Kidney (tissue), 14 donors: ENCODE measurements around the gene DKKL1. TPM values are rescaled to one million over a fixed set of nuclear protein-coding genes. Genes with fewer than 3 reads are reported as not detected.

ENCODE experiments used
- DNase-seq, 5 donors: peaks; one replicate each; pipeline ENCODE4 v3.0.0-alpha.2; 2013 to 2020
- FAIRE-seq: peaks from 2 replicates; lab custom pipeline; 2012; peaks lifted over from hg19 to GRCh38; lab: Jason Lieb, UNC
- H3K27ac ChIP-seq, 2 donors: one replicate each; pipeline ENCODE4 v1.7.0; 2013; ENCODE audit warnings: low read depth in 2 of 2, low read length in 2 of 2, inconsistent platforms in 1 of 2
- H3K27me3 ChIP-seq: one replicate; pipeline ENCODE4 v1.7.1; 2013; ENCODE audit warnings: low read length, inconsistent platforms; ENCODE audit not compliant: control insufficient read depth, insufficient read depth
- H3K36me3 ChIP-seq, 3 donors: one replicate each; pipeline versions ENCODE4 v1.7.0 to v1.7.1; 2013; ENCODE audit warnings: low read length in 3 of 3, control low read depth in 1 of 3, inconsistent platforms in 1 of 3; ENCODE audit not compliant: insufficient read depth in 3 of 3, control insufficient read depth in 2 of 3
- H3K4me1 ChIP-seq, 3 donors: one replicate each; pipeline versions ENCODE4 v1.7.0 to v1.7.1; 2013; ENCODE audit warnings: low read length in 3 of 3, inconsistent platforms in 1 of 3, low read depth in 1 of 3; ENCODE audit not compliant: control insufficient read depth in 2 of 3, insufficient read depth in 2 of 3
- H3K4me3 ChIP-seq, 3 donors: one replicate each; pipeline versions ENCODE4 v1.7.0 to v1.8.1; 2013; ENCODE audit warnings: low read length in 3 of 3, control low read depth in 1 of 3, inconsistent platforms in 1 of 3
- H3K9ac ChIP-seq, 3 donors: one replicate each; pipeline versions ENCODE4 v1.7.0 to v1.7.1; 2013; ENCODE audit warnings: low read length in 3 of 3, control low read depth in 1 of 3, inconsistent platforms in 1 of 3
- H3K9me3 ChIP-seq, 3 donors: one replicate each; pipeline versions ENCODE4 v1.7.0 to v1.7.1; 2013; ENCODE audit warnings: low read length in 3 of 3, control low read depth in 1 of 3, inconsistent platforms in 1 of 3; ENCODE audit not compliant: control insufficient read depth in 2 of 3, insufficient read depth in 1 of 3
- CTCF ChIP-seq: IDR thresholded peaks from 3 replicates; pipeline ENCODE4 v1.5.1; 2012; ENCODE audit warnings: mild to moderate bottlenecking, moderate library complexity, borderline replicate concordance; ENCODE audit not compliant: insufficient read depth; ENCODE audit errors: extremely low read depth
- intact Hi-C: fragments of 100-400 bp; cut with DNase I; formaldehyde crosslinking; loops from one replicate; pipeline ENCODE4 v1.11.1; 2022
- polyA plus RNA-seq: library from polyadenylated mRNA; stranded (reverse); fragments of 350-450 nt; fragmentation: Illumina TruSeq; extraction: RNeasy Lipid Tissue Mini Kit (QIAGEN cat#74804); gene quantifications from one replicate; pipeline ENCODE4 v1.2.3, GENCODE V29; 2014; ENCODE audit warnings: low read depth, low replicate concordance; ENCODE audit not compliant: insufficient read depth
- total RNA-seq: library from RNA; stranded (reverse); fragmentation: NEBNext Ultra II Directional; extraction: Animal tissue kit (Norgen Biotek cat#: 25700); gene quantifications from one replicate; pipeline ENCODE4 v1.2.1, GENCODE V29; 2021
- donor health status: control.
- donor health status: control.
- donor health status: control.
- donor health status: control.
- donor health status: control.
- donor health status: DM: yes; HTN: yes; CAD: no.
- donor health status: Normal renal cell carcinoma (clear cell type).

DKKL1 gene
- total and polyA plus RNA-seq, 2 donors from 2014 or later = 0.57 to 0.95 TPM

- DNase-seq = peak; percentile 42 to 83 (median 48)
- H3K4me3 ChIP-seq = peak overlapping the region in 2 of 3 donors; percentile 40 to 50
- TF ChIP-seq CTCF = no peak
- no peaks in the 10 kb centered on the region for H3K9me3 ChIP-seq
- peaks cover 0 to 14% (median 0%) of the 10 kb centered on the region in 3 donors for H3K4me1 ChIP-seq
- intact Hi-C loops = no loop called here
- no peaks in the 10 kb centered on the region for H3K27me3 ChIP-seq
- H3K9ac ChIP-seq = no peak overlapping the region
- no peak overlapping the region for H3K27ac ChIP-seq
- peaks cover 0 to 6% (median 4%) of the 10 kb centered on the region in 3 donors for H3K36me3 ChIP-seq
- FAIRE-seq = no peak
These were observed 25.5 kb upstream of the DKKL1 start for GRCh38 chr19:49338023-49338677.

GRCh38 chr19:49338691-49339300 is 24.9 kb upstream of the DKKL1 start:
- DNase-seq = peak; percentile 94 to 97 (median 95)
- intact Hi-C loops = no loop called here
- Histone ChIP-seq H3K27ac (peak overlapping the region; percentile 38 to 82), H3K36me3 (peaks cover 0 to 6% (median 4%) of the 10 kb centered on the region in 3 donors), H3K9me3 (no peaks in the 10 kb centered on the region), H3K9ac (peak overlapping the region in 1 of 3 donors; percentile 14), H3K4me3 (peak overlapping the region; percentile 36 to 59 (median 40)), H3K4me1 (peaks cover 0 to 14% (median 0%) of the 10 kb centered on the region in 3 donors), H3K27me3 (no peaks in the 10 kb centered on the region)
- no peak for TF ChIP-seq CTCF
- no peak for FAIRE-seq

- FAIRE-seq (no peak), DNase-seq (peak; percentile 94 to 98 (median 96))
- H3K9ac ChIP-seq = peak overlapping the region in 2 of 3 donors; percentile 48 to 75
- H3K27me3 ChIP-seq = no peaks in the 10 kb centered on the region
- TF ChIP-seq CTCF = no peak
- no peaks in the 10 kb centered on the region for H3K9me3 ChIP-seq
- peak overlapping the region; percentile 36 to 69 (median 67) for H3K4me3 ChIP-seq
- peak overlapping the region; percentile 96 to 97 for H3K27ac ChIP-seq
- intact Hi-C loops = no loop called here
- peaks cover 0 to 14% (median 0%) of the 10 kb centered on the region in 3 donors for H3K4me1 ChIP-seq
- peaks cover 0 to 6% (median 4%) of the 10 kb centered on the region in 3 donors for H3K36me3 ChIP-seq
These were observed 24.2 kb upstream of the DKKL1 start for GRCh38 chr19:49339301-49340068.
